GM12874 (cell line): Measurements from ENCODE around the gene PALB2.

ENCODE experiments used
- TF ChIP-seq, protein P1 (sequence below): IDR thresholded peaks from 2 replicates; pipeline ENCODE4 v1.5.1; 2011; ENCODE audit warnings: low read depth, mild to moderate bottlenecking, control low read depth, low read length, moderate library complexity; ENCODE audit not compliant: insufficient read depth

PALB2 gene

DNA sequence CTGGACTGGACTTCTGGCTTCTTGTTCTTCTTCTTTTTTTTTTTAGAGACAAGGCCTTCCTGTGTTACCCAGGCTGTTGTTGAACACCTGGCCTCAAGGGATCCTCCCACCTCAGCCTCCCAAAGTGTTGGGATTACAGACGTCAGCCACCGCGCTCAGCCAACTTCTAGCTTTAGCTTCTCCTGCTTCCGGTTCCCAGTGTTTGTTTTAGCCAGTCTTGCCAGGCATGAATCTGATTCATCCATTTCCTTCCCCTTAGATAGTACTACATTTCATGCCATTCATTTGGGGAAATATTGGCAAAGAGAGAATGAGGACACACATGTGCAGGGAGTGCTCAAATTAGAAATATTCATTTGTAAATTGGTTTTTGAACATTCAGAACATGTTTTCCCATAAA is 32.9 kb downstream of the PALB2 start:
- TF ChIP-seq, protein P1, sequence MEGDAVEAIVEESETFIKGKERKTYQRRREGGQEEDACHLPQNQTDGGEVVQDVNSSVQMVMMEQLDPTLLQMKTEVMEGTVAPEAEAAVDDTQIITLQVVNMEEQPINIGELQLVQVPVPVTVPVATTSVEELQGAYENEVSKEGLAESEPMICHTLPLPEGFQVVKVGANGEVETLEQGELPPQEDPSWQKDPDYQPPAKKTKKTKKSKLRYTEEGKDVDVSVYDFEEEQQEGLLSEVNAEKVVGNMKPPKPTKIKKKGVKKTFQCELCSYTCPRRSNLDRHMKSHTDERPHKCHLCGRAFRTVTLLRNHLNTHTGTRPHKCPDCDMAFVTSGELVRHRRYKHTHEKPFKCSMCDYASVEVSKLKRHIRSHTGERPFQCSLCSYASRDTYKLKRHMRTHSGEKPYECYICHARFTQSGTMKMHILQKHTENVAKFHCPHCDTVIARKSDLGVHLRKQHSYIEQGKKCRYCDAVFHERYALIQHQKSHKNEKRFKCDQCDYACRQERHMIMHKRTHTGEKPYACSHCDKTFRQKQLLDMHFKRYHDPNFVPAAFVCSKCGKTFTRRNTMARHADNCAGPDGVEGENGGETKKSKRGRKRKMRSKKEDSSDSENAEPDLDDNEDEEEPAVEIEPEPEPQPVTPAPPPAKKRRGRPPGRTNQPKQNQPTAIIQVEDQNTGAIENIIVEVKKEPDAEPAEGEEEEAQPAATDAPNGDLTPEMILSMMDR = no peak

- TF ChIP-seq, protein P1 = no peak
These were observed 33.4 kb downstream of the PALB2 start for GRCh38 chr16:23607726-23608125.

- TF ChIP-seq, protein P1 = peak; percentile 48; the same call in 1 of the 2 replicates
These were observed 43.9 kb downstream of the PALB2 start for GRCh38 chr16:23597003-23597756.

DNA sequence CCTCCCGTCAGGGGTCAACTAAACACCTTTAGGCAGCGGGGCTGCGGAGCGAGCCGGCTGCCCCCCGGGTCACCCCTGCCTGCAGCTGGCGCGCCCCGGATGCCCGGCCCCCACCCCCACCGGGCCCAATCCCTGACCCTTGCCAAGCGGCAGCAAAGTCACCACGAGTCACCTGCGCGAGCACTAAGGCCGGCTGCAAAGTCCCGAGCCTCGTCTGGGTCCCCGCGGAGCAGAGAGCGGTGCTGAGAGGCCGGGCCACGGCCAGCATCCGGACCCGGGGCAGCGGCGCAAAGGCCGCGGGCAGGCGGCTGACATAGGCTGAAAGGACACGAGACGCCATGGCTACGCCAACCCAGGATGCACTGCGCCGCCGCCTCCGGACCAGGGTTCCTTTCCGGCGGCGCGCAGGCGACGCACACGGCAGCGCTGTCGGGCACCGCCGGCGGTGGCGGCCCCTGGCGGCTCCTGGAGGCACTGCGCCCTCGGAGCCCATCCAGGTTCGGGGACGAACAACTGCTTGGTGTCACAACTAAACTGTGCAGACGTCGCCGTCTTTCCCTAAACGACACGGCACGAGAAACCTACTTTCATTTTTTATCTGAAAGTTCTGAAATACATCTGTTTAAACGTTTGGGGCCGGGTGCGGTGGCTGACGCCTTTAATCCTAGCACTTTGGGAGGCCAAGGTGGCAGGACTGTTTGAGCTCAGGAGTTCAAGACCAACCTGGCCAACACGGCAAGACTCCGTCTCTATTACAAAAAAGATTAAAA is 45.0 kb downstream of the PALB2 start, which contains the start of gene NDUFAB1:
Gene NDUFAB1, minus strand, starts transcription at position 366 of the 770 bp plus-strand sequence. Its CDS starts 26 bp downstream, at position 340.
- TF ChIP-seq, protein P1 = peak; percentile 99

DNA sequence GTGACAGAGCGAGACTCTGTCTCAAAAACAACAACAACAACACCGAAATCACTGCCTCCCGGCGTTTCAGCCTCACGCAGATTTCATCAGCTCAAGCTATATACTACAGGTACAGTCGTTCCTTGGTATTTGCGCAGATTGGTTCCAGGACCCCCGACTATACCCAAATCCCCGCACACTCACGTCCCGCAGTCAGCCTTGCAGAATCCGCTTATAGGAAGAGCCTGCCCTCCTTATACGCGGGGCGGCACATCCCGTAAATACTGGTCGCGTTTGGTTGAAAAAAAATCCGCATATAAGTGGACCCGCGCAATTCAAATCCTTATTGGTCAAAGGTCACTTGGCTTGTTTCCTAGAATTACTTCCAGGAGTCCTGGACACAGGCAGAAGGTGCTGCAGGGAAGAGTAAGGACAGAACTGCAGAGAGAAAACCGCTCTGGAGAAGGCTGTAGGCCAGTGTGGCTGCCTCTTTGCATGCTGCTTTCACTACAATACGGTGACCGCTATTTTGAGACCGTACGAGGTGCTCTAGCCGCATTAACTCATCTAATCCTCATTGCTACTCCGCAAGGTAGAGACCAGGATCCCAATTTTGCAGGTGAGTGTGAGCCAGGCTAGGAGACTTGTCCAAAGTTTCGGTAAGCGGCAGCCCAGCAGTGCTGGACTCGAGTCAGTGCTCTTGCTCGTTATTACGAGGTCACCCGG is 45.7 kb downstream of the PALB2 start:
- TF ChIP-seq, protein P1 = no peak

DNA sequence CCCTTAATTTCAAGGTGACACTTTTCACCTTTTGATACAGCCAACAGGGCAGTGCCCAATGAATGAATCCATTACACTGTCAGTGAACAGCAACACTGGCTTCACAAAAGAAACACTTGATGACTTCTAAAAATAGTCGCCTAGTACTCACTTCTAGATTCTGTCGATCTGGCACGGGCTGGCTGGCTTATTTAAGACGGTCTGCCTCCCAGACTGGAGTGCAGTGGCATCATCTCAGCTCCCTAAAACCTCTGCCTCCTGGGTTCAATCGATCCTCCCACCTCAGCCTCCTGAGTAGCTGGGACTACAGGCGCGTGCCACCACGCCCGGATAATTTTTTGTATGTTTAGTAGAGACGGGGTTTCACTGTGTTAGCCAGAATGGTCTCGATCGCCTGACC is 46.9 kb downstream of the PALB2 start:
- TF ChIP-seq, protein P1 = no peak

GRCh38 chr16:23590181-23590580 is 50.9 kb downstream of the PALB2 start:
- TF ChIP-seq, protein P1 = no peak
